ENCODE data around the gene NDUFAF3. TPM values are rescaled to one million over a fixed set of nuclear protein-coding genes. Genes with fewer than 3 reads are reported as not detected.

Gene NDUFAF3
- total and polyA plus RNA-seq, 7 experiments from 2014 or later: 63.8 to 205 (median 94.2) TPM

DNA sequence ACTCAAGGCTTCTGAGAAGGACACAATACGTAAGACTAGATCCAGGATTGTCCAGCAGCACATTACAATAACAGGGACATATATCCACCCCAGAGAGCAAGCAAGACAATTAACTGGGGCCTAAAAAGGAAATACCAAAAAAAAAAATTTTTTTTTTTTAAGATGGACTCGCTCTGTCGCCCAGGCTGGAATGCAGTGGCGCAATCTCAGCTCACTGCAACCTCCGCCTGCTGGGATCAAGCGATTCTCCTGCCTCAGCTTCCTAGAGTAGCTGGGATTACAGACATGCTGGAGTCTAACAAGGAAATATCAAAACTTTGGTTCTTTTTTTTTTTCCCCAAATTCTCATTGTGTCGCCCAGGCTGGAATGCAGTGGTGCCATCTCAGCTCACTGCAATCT lies 36.1 kb downstream of the NDUFAF3 start:
- Histone ChIP-seq H3K4me3 (ENCODE audit: low read length) (no peak overlapping the region), H3K27ac (ENCODE audit: low read depth, low read length) (no peak overlapping the region), H3K27me3 (ENCODE audit: control insufficient read depth in 2 of 2, insufficient read depth in 2 of 2, low read length in 2 of 2) (no peaks in the 10 kb centered on the region), H3K9me3 (ENCODE audit: control insufficient read depth in 2 of 3, low read length in 3 of 3) (no peaks in the 10 kb centered on the region), H3K36me3 (ENCODE audit: control insufficient read depth in 2 of 3, insufficient read depth in 3 of 3, low read length in 3 of 3) (peaks cover 9 to 53% (median 27%) of the 10 kb centered on the region in 3 experiments), H3K4me1 (ENCODE audit: control insufficient read depth in 2 of 2, insufficient read depth in 2 of 2, low read length in 2 of 2) (no peaks in the 10 kb centered on the region)
- no peak for DNase-seq
- no peaks in the 10 kb centered on the region for H3K9me3 Mint-ChIP-seq
- POLR2A ChIA-PET: no interaction called here
- peaks cover under 1 to 18% (median 12%) of the 10 kb centered on the region in 5 donors for H3K36me3 Mint-ChIP-seq
- intact Hi-C loops (cut with micrococcal nuclease): no loop called here
- peak overlapping the region in 2 of 9 donors; percentile 12 to 38 for H3K27ac Mint-ChIP-seq
- H3K4me3 Mint-ChIP-seq: no peak overlapping the region
- CTCF ChIA-PET: interaction anchor here (0.6 kb wide), 2 partner anchors 12 to 37 kb away, joined by 3 to 7 read pairs; no protein-coding TSS in a partner anchor
- peaks cover 0 to 10% (median 5%) of the 10 kb centered on the region in 7 donors for H3K4me1 Mint-ChIP-seq
- no peaks in the 10 kb centered on the region for H3K27me3 Mint-ChIP-seq
- ATAC-seq: no peak

Small RNA genes within 50 kb of the gene (microRNA-seq; reads per million reads assigned to microRNA genes)
- gene MIR191 (ENCODE audit: borderline microRNAs expressed): 11,987 reads per million, percentile 94 among the genes with 10 or more reads in this experiment
- 1,472 reads per million, percentile 86 among the genes with 10 or more reads in this experiment for gene MIR425 (ENCODE audit: borderline microRNAs expressed)

Other genes starting within 250 kb of the NDUFAF3 start
- 10 to 100 TPM; 25.9 to 45.1 (median 38.9) TPM for gene PRKAR2A, start 174.2 kb upstream of the NDUFAF3 start, total RNA-seq
- 10 to 100 TPM; 10.3 to 12.5 TPM for gene PRKAR2A, start 174.2 kb upstream of the NDUFAF3 start, polyA plus RNA-seq
- gene SLC25A20, start 123.2 kb upstream of the NDUFAF3 start, total RNA-seq: 10 to 100 TPM in 4 of 5 experiments, 1 to 10 TPM in 1; 6.6 to 27.3 (median 12.8) TPM
- gene SLC25A20, start 123.2 kb upstream of the NDUFAF3 start, polyA plus RNA-seq: 10 to 100 TPM; 15.7 to 19.4 TPM
- 100 to 1,000 TPM; 103 to 189 (median 150) TPM for gene ARIH2, start 103.3 kb upstream of the NDUFAF3 start, total RNA-seq
- gene ARIH2, start 103.3 kb upstream of the NDUFAF3 start, polyA plus RNA-seq: 100 to 1,000 TPM; 111 to 114 TPM
- 10 to 100 TPM; 37.9 to 74.7 (median 53.1) TPM for gene P4HTM, start 31.9 kb upstream of the NDUFAF3 start, total RNA-seq
- 10 to 100 TPM; 19.7 to 28.0 TPM for gene P4HTM, start 31.9 kb upstream of the NDUFAF3 start, polyA plus RNA-seq
- 100 to 1,000 TPM; 170 to 335 (median 204) TPM for gene WDR6, start 14.7 kb upstream of the NDUFAF3 start, total RNA-seq
- 100 to 1,000 TPM; 147 to 152 TPM for gene WDR6, start 14.7 kb upstream of the NDUFAF3 start, polyA plus RNA-seq
- gene DALRD3, start 3.5 kb upstream of the NDUFAF3 start, total RNA-seq: 10 to 100 TPM; 18.9 to 28.6 (median 24.1) TPM
- 10 to 100 TPM; 24.2 to 24.6 TPM for gene DALRD3, start 3.5 kb upstream of the NDUFAF3 start, polyA plus RNA-seq
- 100 to 1,000 TPM; 102 to 206 (median 121) TPM for gene IMPDH2, start 7.3 kb downstream of the NDUFAF3 start, total RNA-seq
- gene IMPDH2, start 7.3 kb downstream of the NDUFAF3 start, polyA plus RNA-seq: 100 to 1,000 TPM; 109 to 123 TPM
- gene QRICH1, start 72.0 kb downstream of the NDUFAF3 start, total RNA-seq: 100 to 1,000 TPM; 146 to 192 (median 184) TPM
- 10 to 100 TPM; 25.0 to 32.1 TPM for gene QRICH1, start 72.0 kb downstream of the NDUFAF3 start, polyA plus RNA-seq
- gene QARS1, start 82.6 kb downstream of the NDUFAF3 start, total RNA-seq: 100 to 1,000 TPM; 212 to 258 (median 233) TPM
- 100 to 1,000 TPM in 1 of 2 donors, 10 to 100 TPM in 1; 90.6 to 139 TPM for gene QARS1, start 82.6 kb downstream of the NDUFAF3 start, polyA plus RNA-seq
- gene USP19, start 98.7 kb downstream of the NDUFAF3 start, total RNA-seq: 100 to 1,000 TPM in 2 of 5 experiments, 10 to 100 TPM in 3; 60.0 to 106 (median 78.0) TPM
- gene USP19, start 98.7 kb downstream of the NDUFAF3 start, polyA plus RNA-seq: 10 to 100 TPM; 29.9 to 55.9 TPM
- gene LAMB2, start 110.9 kb downstream of the NDUFAF3 start, total RNA-seq: 1 to 10 TPM in 4 of 5 experiments, not detected in 1; 1.2 to 5.0 (median 1.9) TPM
- gene LAMB2, start 110.9 kb downstream of the NDUFAF3 start, polyA plus RNA-seq: not detected
- gene CCDC71, start 144.2 kb downstream of the NDUFAF3 start, total RNA-seq: 10 to 100 TPM; 16.5 to 39.5 (median 26.3) TPM
- 1 to 10 TPM; 2.0 to 2.3 TPM for gene CCDC71, start 144.2 kb downstream of the NDUFAF3 start, polyA plus RNA-seq
- 1 to 10 TPM; 1.5 to 7.1 (median 5.2) TPM for gene KLHDC8B, start 149.5 kb downstream of the NDUFAF3 start, total RNA-seq
- gene KLHDC8B, start 149.5 kb downstream of the NDUFAF3 start, polyA plus RNA-seq: 10 to 100 TPM in 1 of 2 donors, 1 to 10 TPM in 1; 4.7 to 10.0 TPM